GM12865 (cell line): Measurements from ENCODE around the gene PRPF6.

ENCODE experiments used
- DNase-seq: peaks from one replicate; pipeline ENCODE4 v3.0.0; 2010; ENCODE audit warnings: low read depth
- H3K4me3 ChIP-seq: 2 replicates; pipeline ENCODE4 v1.5.1; 2011; ENCODE audit warnings: mild to moderate bottlenecking, low read depth, low read length, control low read depth
- CTCF ChIP-seq: IDR thresholded peaks from 2 replicates; pipeline ENCODE4 v1.5.1; 2011; ENCODE audit warnings: low read length, control low read depth, low read depth, inconsistent platforms; ENCODE audit not compliant: insufficient read depth; ENCODE audit errors: missing control alignments

Gene PRPF6

GRCh38 chr20:63953764-63954429, 27.0 kb upstream of the PRPF6 start:
- TF ChIP-seq CTCF: no peak
- H3K4me3 ChIP-seq: no peak overlapping the region
- no peak for DNase-seq

DNA sequence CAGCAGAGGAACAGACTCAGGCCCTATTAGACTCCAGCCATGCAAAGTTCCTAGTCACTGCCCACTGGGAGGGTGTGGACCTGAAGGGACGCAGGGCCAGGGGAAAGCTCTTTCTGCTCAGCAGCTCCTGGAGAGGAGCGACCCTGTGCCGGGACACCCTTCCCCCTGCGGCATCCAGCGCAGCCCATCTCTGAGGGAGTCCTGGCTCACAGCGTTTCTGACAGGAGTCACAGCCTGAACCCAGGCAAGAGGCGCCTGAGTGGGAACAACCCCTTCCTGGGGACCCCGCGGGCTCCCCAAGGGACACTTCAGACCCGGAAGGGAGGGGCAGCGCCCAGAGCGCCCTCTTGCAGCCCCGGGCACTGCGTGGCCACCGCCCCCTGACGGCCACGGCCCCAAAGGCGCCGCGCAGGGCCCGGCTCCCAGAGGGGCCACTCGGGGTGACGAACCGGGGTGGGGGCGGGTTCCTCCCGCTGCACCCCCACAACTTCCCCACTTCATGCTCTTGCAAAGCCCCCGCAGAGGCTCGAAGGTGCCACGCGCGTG, 25.6 kb upstream of the PRPF6 start:
- peak overlapping the region; percentile 78 for H3K4me3 ChIP-seq
- peak; percentile 18 for TF ChIP-seq CTCF
- DNase-seq: peak; percentile 50

GRCh38 chr20:63955827-63956663, 24.9 kb upstream of the PRPF6 start, which contains the start of gene UCKL1:
TSS of gene UCKL1 (minus strand) at chr20:63956416. CDS start at chr20:63956372, 44 bp downstream.
- peak; percentile 95 for DNase-seq
- H3K4me3 ChIP-seq: peak within 1 kb of the TSS; percentile 78
- no peak for TF ChIP-seq CTCF

DNA sequence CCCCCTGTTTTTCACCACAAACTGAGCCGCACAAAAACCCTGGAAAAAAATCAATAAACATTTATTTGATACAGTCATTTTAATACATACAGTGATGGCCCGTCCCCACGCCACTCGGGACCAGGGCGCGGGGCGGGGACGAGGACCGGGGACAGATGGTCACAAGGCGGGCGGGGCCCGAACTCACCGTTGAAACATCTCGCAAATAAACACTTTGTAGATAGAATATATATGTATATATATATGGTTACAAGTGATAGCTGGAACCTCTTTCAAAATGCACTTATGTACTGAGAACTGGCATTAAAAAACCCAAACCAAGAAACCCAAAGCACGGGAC, 24.3 kb upstream of the PRPF6 start:
- DNase-seq: no peak
- H3K4me3 ChIP-seq: peak overlapping the region; percentile 62
- TF ChIP-seq CTCF: no peak

GRCh38 chr20:63957004-63957689, 23.8 kb upstream of the PRPF6 start:
- no peak for TF ChIP-seq CTCF
- peak overlapping the region; percentile 62 for H3K4me3 ChIP-seq
- DNase-seq: peak; percentile 71

GRCh38 chr20:63957690-63958441, 23.1 kb upstream of the PRPF6 start:
- no peak for TF ChIP-seq CTCF
- DNase-seq: peak; percentile 39
- no peak overlapping the region for H3K4me3 ChIP-seq
